GM18498 (cell line): Measurements from ENCODE around the gene CADPS2.
"Not testable (repeated sequence)": the region's sequence is repeated elsewhere in the genome, so short reads cannot be mapped to it uniquely, and the experiment has no call there.

Source experiments
- ATAC-seq: cut with Tn5 transposase; IDR thresholded peaks from one replicate; pipeline ENCODE4 v1.9.1; 2021; ENCODE audit warnings: mild to moderate bottlenecking, moderate library complexity; ENCODE audit not compliant: unreplicated experiment

Gene CADPS2

GRCh38 chr7:122677149-122677548 lies 209.1 kb downstream of the CADPS2 start:
- ATAC-seq = no peak

- ATAC-seq = no peak
Observed at GRCh38 chr7:122676466-122676865, 209.8 kb downstream of the CADPS2 start.

- no peak for ATAC-seq
Observed at GRCh38 chr7:122675621-122676020, 210.6 kb downstream of the CADPS2 start.

- no peak for ATAC-seq
Observed at GRCh38 chr7:122675011-122675410, 211.2 kb downstream of the CADPS2 start.

GRCh38 chr7:122674502-122674901 lies 211.8 kb downstream of the CADPS2 start:
- no peak for ATAC-seq

GRCh38 chr7:122673951-122674350 lies 212.3 kb downstream of the CADPS2 start:
- ATAC-seq = no peak

GRCh38 chr7:122672536-122672935 lies 213.7 kb downstream of the CADPS2 start:
- ATAC-seq = no peak

- ATAC-seq = no peak
Observed at GRCh38 chr7:122663733-122664132, 222.5 kb downstream of the CADPS2 start.

- ATAC-seq = no peak
Observed at GRCh38 chr7:122658856-122659255, 227.4 kb downstream of the CADPS2 start.

- ATAC-seq = no peak
Observed at GRCh38 chr7:122653685-122654084, 232.6 kb downstream of the CADPS2 start.

GRCh38 chr7:122652876-122653275 lies 233.4 kb downstream of the CADPS2 start:
- no peak for ATAC-seq

GRCh38 chr7:122651451-122651850 lies 234.8 kb downstream of the CADPS2 start:
- ATAC-seq = no peak

- ATAC-seq = no peak
Observed at GRCh38 chr7:122643250-122643649, 243.0 kb downstream of the CADPS2 start.

GRCh38 chr7:122638459-122638858 lies 247.8 kb downstream of the CADPS2 start:
- ATAC-seq = no peak

- no peak for ATAC-seq
Observed at GRCh38 chr7:122637784-122638183, 248.5 kb downstream of the CADPS2 start.

- ATAC-seq = not testable (repeated sequence)
Observed at GRCh38 chr7:122635481-122635880, 250.8 kb downstream of the CADPS2 start.

- ATAC-seq = no peak
Observed at GRCh38 chr7:122633472-122633871, 252.8 kb downstream of the CADPS2 start.

GRCh38 chr7:122632238-122632637 lies 254.0 kb downstream of the CADPS2 start:
- ATAC-seq = no peak

- no peak for ATAC-seq
Observed at GRCh38 chr7:122629412-122629953, 256.8 kb downstream of the CADPS2 start.

- ATAC-seq = no peak
Observed at GRCh38 chr7:122628651-122629411, 257.4 kb downstream of the CADPS2 start.

GRCh38 chr7:122626785-122627184 lies 259.5 kb downstream of the CADPS2 start:
- no peak for ATAC-seq

GRCh38 chr7:122622682-122623081 lies 263.6 kb downstream of the CADPS2 start:
- no peak for ATAC-seq

GRCh38 chr7:122619664-122620063 lies 266.6 kb downstream of the CADPS2 start:
- ATAC-seq = no peak
